ENCODE measurements around the gene GLB1L3. TPM values are rescaled to one million over a fixed set of nuclear protein-coding genes. Genes with fewer than 3 reads are reported as not detected.

Gene GLB1L3
- total RNA-seq, 1 donor from 2014 or later: not detected

DNA sequence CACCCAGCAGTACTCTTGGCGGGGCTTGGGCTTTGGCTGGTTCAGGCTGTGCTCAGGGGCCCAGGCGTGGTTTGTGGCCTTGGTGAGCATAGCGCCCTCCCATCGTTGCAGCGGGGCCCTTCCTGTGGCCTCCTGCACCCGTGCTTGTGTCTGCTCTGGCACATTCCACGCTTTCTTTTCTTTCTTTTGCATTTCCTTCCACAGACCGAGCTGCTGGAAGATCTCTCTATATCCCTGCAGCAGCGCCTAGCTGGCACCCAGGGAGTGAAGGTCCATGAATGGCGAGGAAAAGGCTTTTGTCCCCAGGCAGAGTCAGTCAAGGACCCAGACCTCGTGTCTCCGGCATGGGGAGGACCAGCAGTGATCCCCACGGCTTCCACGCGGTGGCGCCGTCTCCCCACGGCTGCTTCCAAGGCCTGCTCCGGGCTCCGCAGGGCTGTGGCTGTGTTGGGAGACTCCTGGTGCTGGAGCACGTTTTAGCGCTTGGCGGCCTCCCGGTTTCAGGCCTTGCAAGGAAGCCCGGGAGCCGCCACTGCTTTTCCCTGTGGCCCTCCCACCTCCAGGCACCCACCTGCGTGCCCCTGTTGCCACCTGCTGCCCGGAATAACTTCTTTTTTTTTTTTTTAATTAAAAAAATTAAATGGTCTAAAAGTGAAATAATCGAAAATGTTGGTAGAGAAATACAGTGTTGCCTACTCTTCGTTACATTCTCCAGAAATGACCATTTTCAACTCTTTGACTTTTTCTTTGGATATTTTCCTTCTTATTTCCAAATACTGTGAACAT lies 84.1 kb downstream of the GLB1L3 start:
- Histone ChIP-seq H3K9me3 (replicated peaks) (no peaks in the 10 kb centered on the region), H3K4me1 (no peaks in the 10 kb centered on the region), H3K27ac (replicated peaks) (no peak overlapping the region), H3K27me3 (ENCODE audit: low read depth) (peaks cover 98% of the 10 kb centered on the region), H3K36me3 (no peaks in the 10 kb centered on the region), H3K4me3 (no peak overlapping the region)
- TF ChIP-seq, protein P1, sequence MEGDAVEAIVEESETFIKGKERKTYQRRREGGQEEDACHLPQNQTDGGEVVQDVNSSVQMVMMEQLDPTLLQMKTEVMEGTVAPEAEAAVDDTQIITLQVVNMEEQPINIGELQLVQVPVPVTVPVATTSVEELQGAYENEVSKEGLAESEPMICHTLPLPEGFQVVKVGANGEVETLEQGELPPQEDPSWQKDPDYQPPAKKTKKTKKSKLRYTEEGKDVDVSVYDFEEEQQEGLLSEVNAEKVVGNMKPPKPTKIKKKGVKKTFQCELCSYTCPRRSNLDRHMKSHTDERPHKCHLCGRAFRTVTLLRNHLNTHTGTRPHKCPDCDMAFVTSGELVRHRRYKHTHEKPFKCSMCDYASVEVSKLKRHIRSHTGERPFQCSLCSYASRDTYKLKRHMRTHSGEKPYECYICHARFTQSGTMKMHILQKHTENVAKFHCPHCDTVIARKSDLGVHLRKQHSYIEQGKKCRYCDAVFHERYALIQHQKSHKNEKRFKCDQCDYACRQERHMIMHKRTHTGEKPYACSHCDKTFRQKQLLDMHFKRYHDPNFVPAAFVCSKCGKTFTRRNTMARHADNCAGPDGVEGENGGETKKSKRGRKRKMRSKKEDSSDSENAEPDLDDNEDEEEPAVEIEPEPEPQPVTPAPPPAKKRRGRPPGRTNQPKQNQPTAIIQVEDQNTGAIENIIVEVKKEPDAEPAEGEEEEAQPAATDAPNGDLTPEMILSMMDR (IDR thresholded peaks at IDR 0.05; ENCODE audit: borderline replicate concordance): peak; percentile 91
- intact Hi-C loops (cut with micrococcal nuclease): no loop called here
- peak; percentile 78 for DNase-seq

DNA sequence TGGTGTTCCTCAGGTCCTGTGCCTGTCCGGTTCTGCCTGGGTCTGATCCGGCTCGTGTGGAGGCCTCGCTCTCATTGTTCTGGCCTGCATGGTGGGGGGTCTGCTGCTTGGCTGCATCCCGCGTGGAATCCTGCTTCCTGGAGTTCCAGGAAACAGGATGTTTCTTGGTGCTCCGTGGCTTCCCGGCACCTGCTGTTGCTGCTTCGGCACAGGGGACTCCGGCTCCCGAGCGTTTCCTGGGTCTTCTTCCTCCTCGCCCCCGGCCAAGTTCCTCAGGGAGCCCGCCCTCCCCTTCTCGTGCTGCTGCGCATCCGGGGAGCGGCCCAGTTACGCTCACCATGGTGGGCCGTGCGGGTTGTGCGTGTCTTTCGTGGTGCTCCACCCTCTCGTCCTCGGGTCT lies 85.5 kb downstream of the GLB1L3 start:
- no peak for DNase-seq
- H3K4me3 ChIP-seq: no peak overlapping the region
- no peaks in the 10 kb centered on the region for H3K36me3 ChIP-seq
- TF ChIP-seq, protein P1 (IDR thresholded peaks at IDR 0.05; ENCODE audit: borderline replicate concordance): no peak
- H3K27ac ChIP-seq (replicated peaks): no peak overlapping the region
- intact Hi-C loops (cut with micrococcal nuclease): no loop called here
- no peaks in the 10 kb centered on the region for H3K4me1 ChIP-seq
- H3K9me3 ChIP-seq (replicated peaks): no peaks in the 10 kb centered on the region
- peaks cover 85% of the 10 kb centered on the region for H3K27me3 ChIP-seq (ENCODE audit: low read depth)

DNA sequence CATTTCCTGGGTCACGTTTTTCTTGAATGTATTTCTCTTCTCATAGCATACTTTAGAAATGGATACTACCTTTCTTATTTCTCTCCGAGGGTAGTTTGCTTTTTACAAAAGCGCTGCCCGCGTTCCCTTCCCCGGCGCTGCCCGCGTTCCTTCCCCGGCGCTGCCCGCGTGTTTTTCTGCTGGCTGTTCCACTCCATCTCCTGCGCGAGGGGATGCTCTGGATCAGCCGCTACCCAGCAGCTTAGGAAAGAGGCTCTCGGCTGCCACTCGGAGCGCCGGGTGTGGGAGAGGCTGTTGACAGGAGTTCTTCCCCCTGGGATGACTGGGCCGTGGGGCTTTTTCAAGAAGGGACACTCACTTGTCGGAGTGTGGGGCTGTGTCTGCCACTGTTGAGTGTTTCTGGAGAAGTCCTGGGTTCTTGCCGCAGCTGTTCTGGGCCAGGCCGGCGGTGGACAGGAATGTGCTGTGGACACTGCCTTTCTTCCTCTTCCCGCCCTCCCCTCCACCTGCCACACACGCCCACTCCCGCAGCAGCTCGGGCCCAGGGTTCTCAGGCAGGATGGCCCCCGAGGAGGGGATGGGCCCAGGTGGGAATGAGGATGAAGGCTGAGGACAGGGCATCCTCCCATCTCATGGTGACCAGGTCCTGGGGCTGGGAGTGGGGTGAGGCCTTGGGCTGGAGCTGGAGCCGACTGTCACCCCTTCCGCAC lies 86.2 kb downstream of the GLB1L3 start:
- Histone ChIP-seq H3K4me3 (no peak overlapping the region), H3K27ac (replicated peaks) (no peak overlapping the region), H3K36me3 (no peaks in the 10 kb centered on the region), H3K4me1 (no peaks in the 10 kb centered on the region), H3K9me3 (replicated peaks) (no peaks in the 10 kb centered on the region), H3K27me3 (ENCODE audit: low read depth) (peaks cover 78% of the 10 kb centered on the region)
- TF ChIP-seq, protein P1 (IDR thresholded peaks at IDR 0.05; ENCODE audit: borderline replicate concordance): no peak
- no peak for DNase-seq
- intact Hi-C loops (cut with micrococcal nuclease): no loop called here

DNA sequence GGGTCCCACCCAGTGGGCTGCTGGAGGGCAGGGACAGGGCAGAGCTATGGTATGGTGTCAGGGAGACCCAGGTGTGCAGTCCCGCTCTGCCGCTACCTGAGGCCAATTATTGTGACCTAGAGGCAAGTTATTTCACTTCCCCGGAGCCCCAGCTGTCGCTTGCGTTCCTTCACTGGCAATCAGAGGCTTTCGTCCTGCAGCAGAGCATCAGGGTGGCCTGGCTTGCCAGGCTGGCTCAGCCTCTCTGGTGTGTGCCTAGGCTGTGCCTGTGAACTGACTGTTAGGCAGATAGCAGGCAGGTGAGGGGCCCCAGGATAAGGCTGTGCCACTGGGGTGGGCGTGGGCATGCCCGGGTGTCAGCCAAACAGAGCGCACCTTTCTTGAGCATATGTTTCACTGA lies 87.0 kb downstream of the GLB1L3 start:
- no peaks in the 10 kb centered on the region for H3K4me1 ChIP-seq
- H3K27ac ChIP-seq (replicated peaks): no peak overlapping the region
- H3K4me3 ChIP-seq: no peak overlapping the region
- TF ChIP-seq, protein P1 (IDR thresholded peaks at IDR 0.05; ENCODE audit: borderline replicate concordance): no peak
- H3K27me3 ChIP-seq (ENCODE audit: low read depth): peaks cover 70% of the 10 kb centered on the region
- intact Hi-C loops (cut with micrococcal nuclease): no loop called here
- H3K9me3 ChIP-seq (replicated peaks): no peaks in the 10 kb centered on the region
- DNase-seq: no peak
- no peaks in the 10 kb centered on the region for H3K36me3 ChIP-seq

DNA sequence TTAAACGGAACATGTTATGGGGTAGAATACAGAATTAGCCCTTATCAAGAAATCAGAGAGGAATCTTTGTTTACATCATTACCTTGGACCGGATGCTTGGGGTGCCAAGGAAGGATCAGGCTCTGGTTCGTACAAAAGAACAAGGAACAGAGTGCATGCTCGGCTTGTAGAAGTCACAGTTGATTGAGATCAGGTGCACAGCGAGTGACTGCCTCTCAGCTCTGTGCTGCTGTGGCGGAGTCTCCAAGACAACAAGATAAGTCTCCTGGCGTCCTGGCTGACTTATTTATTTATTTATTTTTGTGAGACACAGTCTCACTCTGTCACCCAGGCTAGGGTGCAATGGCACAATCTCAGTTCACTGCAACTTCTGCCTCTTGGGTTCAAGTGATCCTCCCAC lies 87.4 kb downstream of the GLB1L3 start:
- intact Hi-C loops (cut with micrococcal nuclease): no loop called here
- DNase-seq: no peak
- TF ChIP-seq, protein P1 (IDR thresholded peaks at IDR 0.05; ENCODE audit: borderline replicate concordance): no peak
- Histone ChIP-seq H3K36me3 (no peaks in the 10 kb centered on the region), H3K4me3 (no peak overlapping the region), H3K27ac (replicated peaks) (no peak overlapping the region), H3K4me1 (no peaks in the 10 kb centered on the region), H3K9me3 (replicated peaks) (no peaks in the 10 kb centered on the region), H3K27me3 (ENCODE audit: low read depth) (peaks cover 66% of the 10 kb centered on the region)

All from left ventricle myocardium inferior (tissue), 1 donor.